Subcutaneous adipose tissue (tissue), 4 donors: ENCODE data around the gene SFTPD. TPM values are rescaled to one million over a fixed set of nuclear protein-coding genes. Genes with fewer than 3 reads are reported as not detected.

Experiments used
- total RNA-seq, 4 donors: library from RNA; depleted of rRNA; stranded (reverse); fragments of >200 nt; gene quantifications; one replicate each; pipeline ENCODE4 v1.1.0, GENCODE V29; 2016
- TF ChIP-seq, protein P1 (sequence below): fragments of 450-650 bp; IDR thresholded peaks from one replicate; pipeline ENCODE4 v1.5.1; 2016; ENCODE audit warnings: low read depth, mild to moderate bottlenecking, control low read depth, antibody characterized with exemption, moderate library complexity

Gene SFTPD
- total RNA-seq, 4 donors from 2014 or later = 0.68 to 1.1 TPM; not detected in 2

- TF ChIP-seq, protein P1, sequence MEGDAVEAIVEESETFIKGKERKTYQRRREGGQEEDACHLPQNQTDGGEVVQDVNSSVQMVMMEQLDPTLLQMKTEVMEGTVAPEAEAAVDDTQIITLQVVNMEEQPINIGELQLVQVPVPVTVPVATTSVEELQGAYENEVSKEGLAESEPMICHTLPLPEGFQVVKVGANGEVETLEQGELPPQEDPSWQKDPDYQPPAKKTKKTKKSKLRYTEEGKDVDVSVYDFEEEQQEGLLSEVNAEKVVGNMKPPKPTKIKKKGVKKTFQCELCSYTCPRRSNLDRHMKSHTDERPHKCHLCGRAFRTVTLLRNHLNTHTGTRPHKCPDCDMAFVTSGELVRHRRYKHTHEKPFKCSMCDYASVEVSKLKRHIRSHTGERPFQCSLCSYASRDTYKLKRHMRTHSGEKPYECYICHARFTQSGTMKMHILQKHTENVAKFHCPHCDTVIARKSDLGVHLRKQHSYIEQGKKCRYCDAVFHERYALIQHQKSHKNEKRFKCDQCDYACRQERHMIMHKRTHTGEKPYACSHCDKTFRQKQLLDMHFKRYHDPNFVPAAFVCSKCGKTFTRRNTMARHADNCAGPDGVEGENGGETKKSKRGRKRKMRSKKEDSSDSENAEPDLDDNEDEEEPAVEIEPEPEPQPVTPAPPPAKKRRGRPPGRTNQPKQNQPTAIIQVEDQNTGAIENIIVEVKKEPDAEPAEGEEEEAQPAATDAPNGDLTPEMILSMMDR = no peak
Observed at GRCh38 chr10:79947787-79948424, 999 bp downstream of the SFTPD start.

GRCh38 chr10:79947083-79947415 lies 1.9 kb downstream of the SFTPD start:
- TF ChIP-seq, protein P1 = no peak

DNA sequence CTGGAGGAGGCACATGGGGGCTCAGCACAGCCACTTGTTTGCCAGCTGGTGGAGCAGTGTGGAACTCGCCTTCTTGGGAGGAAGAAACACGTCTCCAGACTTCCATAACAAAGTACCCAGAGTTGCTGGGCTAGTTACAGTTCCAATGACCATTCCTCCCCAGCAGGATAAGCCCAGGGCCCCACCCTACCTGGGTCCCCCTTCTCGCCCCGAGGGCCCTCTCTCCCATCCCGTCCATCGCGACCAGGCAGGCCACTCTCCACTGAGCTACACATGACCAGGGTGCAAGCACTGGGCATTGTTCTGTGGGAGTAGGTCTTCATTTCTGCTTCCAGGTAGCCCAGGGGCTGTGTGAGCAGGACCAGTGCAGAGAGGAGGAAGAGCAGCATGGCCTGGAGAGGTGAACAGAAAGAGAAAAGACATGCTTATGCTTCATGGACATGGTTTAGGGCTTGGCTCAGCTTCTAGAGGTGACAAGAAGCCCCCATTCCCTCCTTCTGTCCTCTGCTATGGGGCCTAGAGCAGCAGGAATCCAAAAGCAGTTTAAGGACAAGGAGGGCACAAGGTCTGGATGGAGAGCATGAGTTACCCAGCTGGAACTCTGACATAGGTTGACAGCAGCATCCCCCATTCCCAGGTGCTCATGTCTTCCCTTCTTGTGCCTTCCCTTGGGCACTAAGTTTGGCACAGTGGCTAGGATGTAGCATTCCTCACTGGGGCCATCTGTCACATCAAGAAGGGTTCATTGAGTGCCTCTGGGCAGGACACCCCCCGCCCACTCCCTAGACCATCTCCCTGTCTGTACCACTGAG lies 2.4 kb downstream of the SFTPD start:
- TF ChIP-seq, protein P1 = no peak

- TF ChIP-seq, protein P1 = no peak
Observed at GRCh38 chr10:79944428-79945395, 4.2 kb downstream of the SFTPD start.

DNA sequence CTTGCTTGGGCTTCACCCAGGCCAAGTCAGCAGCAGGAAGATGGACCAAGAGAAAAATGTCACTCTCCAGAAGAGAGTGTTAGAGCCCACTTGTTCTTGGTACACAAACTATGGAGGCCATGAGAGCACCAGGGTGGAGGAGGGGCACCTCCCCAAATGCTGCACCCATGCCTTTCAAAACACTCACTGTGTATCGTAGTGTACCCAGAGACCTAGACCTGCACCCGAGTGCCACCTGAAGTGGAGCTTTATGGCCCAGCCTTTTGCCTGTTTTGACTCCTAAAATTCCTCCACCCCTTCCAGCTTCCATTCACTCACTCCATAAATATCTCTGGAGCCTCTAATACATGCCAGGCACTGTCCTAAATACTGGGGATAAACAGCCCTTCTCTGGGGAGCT lies 5.0 kb downstream of the SFTPD start:
- TF ChIP-seq, protein P1 = no peak

- TF ChIP-seq, protein P1 = no peak
Observed at GRCh38 chr10:79942261-79943185, 6.4 kb downstream of the SFTPD start.
